Tibial artery (tissue), 4 donors: ENCODE data around the gene HMGN4.
A peak's percentile ranks its signal among the peaks of the same experiment; 100 is the strongest.
"Not testable (repeated sequence)": the region's sequence is repeated elsewhere in the genome, so short reads cannot be mapped to it uniquely, and the experiment has no call there.

Experiments
- DNase-seq, 2 donors: peaks; one replicate each; pipeline ENCODE4 v3.0.0-alpha.2; 2019
- H3K27ac ChIP-seq, 2 donors: fragments of 200-600 bp; sonication (generic) in 1 of 2; 1 replicate in 1 of 2; 2 replicates in 1 of 2; pipeline ENCODE4 v1.5.1; 2018 to 2019; ENCODE audit warnings: mild to moderate bottlenecking in 1 of 2
- H3K27me3 ChIP-seq, 2 donors: fragments of 200-600 bp; sonication (generic) in 1 of 2; one replicate each; pipeline versions ENCODE4 v1.5.1 to v1.6.0; 2016 to 2019
- H3K36me3 ChIP-seq, 3 donors: fragments of 200-600 bp; sonication (generic) in 2 of 3; one replicate each; pipeline ENCODE4 v1.5.1; 2016 to 2019; ENCODE audit warnings: mild to moderate bottlenecking in 2 of 3
- H3K4me1 ChIP-seq, 4 donors: fragments of 200-600 bp; sonication (generic) in 2 of 4; 1 replicate in 3 of 4; 2 replicates in 1 of 4; pipeline ENCODE4 v1.5.1; 2016 to 2019
- H3K4me3 ChIP-seq, 2 donors: fragments of 200-600 bp; sonication (generic) in 1 of 2; 1 replicate in 1 of 2; 2 replicates in 1 of 2; pipeline ENCODE4 v1.5.1; 2018 to 2019; ENCODE audit warnings: mild to moderate bottlenecking in 2 of 2
- H3K9me3 ChIP-seq, 3 donors: fragments of 200-600 bp; sonication (generic) in 1 of 3; one replicate each; pipeline ENCODE4 v1.5.1; 2016 to 2019
- intact Hi-C: fragments of 100-400 bp; cut with DNase I; formaldehyde crosslinking; loops from one replicate; pipeline ENCODE4 v1.15.0; 2023; ENCODE audit warnings: low total_unique reads
- TF ChIP-seq, protein P1 (sequence below), 2 experiments: fragments of 200-600 bp in 1 of 2; fragments of 450-650 bp in 1 of 2; IDR thresholded peaks; one replicate each; pipeline ENCODE4 v1.5.1; 2017 to 2019; ENCODE audit warnings: antibody characterized with exemption in 2 of 2, mild to moderate bottlenecking in 1 of 2, moderate library complexity in 1 of 2

Gene HMGN4

DNA sequence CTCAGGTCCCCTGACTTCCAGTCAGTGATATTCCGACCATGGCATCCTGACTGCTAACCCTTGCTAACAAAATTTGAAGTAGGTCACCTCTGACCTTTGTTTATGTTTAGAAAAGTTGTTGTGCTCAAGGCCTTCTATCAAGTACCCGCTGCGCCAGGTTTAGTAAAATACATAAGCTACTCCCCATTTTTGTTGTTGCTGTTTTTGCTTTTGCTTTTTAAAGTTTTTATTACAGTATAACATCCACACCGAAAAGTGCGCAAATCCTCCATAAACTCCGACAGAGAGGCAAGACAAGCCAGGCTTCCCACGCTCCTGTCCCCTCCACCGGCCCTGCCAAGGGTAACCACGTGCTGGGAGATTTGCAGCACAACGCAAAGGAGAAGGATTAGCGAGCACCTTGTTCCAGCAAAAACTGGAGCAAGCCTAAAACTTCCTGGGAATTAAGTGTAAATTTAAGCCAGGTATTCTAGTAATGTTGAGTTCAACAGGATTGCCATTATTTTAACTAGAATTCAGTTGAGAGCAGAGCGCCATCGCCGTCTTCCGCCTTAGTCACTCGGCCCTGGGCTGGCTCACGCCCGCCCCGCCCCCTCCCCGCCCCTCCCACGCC lies 17.8 kb upstream of the HMGN4 start:
- DNase-seq: peak in 1 of 2 donors; percentile 81
- peaks cover 0 to 11% (median 0%) of the 10 kb centered on the region in 4 donors for H3K4me1 ChIP-seq
- no peaks in the 10 kb centered on the region for H3K36me3 ChIP-seq
- no peaks in the 10 kb centered on the region for H3K27me3 ChIP-seq
- peak overlapping the region; percentile 59 to 76 for H3K4me3 ChIP-seq
- H3K9me3 ChIP-seq: no peaks in the 10 kb centered on the region
- TF ChIP-seq, protein P1, sequence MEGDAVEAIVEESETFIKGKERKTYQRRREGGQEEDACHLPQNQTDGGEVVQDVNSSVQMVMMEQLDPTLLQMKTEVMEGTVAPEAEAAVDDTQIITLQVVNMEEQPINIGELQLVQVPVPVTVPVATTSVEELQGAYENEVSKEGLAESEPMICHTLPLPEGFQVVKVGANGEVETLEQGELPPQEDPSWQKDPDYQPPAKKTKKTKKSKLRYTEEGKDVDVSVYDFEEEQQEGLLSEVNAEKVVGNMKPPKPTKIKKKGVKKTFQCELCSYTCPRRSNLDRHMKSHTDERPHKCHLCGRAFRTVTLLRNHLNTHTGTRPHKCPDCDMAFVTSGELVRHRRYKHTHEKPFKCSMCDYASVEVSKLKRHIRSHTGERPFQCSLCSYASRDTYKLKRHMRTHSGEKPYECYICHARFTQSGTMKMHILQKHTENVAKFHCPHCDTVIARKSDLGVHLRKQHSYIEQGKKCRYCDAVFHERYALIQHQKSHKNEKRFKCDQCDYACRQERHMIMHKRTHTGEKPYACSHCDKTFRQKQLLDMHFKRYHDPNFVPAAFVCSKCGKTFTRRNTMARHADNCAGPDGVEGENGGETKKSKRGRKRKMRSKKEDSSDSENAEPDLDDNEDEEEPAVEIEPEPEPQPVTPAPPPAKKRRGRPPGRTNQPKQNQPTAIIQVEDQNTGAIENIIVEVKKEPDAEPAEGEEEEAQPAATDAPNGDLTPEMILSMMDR (IDR thresholded peaks at IDR 0.05): no peak
- intact Hi-C loops: loop anchor here (2.0 kb wide), 1 partner anchor 16 kb away; no protein-coding TSS in a partner anchor
- H3K27ac ChIP-seq: peak overlapping the region; percentile 96 to 97

DNA sequence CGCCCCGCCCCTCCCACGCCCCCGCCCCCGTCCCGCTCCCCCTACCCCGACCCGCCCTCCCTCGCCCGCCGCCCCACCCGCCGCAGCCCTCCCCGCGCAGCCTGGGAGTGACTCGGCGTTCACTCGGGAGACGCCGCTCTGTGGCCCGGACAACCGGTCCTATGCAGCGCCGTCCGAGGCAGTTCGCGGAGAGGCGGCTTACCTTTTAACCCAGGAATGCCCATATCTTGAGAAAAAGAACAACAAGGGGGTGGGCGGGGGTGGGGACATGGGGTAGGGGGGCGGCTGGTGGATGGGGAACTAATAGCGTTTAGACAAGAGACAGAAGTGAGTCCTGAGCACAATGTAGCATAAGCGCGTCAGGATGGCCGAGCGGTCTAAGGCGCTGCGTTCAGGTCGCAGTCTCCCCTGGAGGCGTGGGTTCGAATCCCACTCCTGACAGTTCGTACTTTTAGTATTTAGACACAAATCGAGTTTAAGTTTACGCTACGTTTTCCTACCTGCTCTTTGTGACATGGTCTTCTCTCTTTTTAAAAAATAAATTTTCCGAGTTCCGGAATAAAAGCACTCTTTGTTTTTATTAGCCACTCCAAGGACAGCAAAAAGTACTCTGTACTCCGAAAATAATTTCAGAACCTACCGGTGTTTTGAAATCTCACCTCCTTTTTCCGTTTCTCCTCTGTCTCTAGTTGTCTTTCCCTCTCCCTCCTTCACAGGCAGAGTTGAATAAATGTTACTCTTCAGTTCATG lies 17.1 kb upstream of the HMGN4 start:
- no peaks in the 10 kb centered on the region for H3K27me3 ChIP-seq
- H3K36me3 ChIP-seq: no peaks in the 10 kb centered on the region
- peak; percentile 85 to 92 for DNase-seq
- TF ChIP-seq, protein P1 (IDR thresholded peaks at IDR 0.05): no peak
- H3K4me1 ChIP-seq: peaks cover 0 to 11% (median 0%) of the 10 kb centered on the region in 4 donors
- peak overlapping the region; percentile 59 to 76 for H3K4me3 ChIP-seq
- no peaks in the 10 kb centered on the region for H3K9me3 ChIP-seq
- intact Hi-C loops: loop anchor here (2.0 kb wide), 1 partner anchor 16 kb away; no protein-coding TSS in a partner anchor
- peak overlapping the region; percentile 96 to 97 for H3K27ac ChIP-seq

DNA sequence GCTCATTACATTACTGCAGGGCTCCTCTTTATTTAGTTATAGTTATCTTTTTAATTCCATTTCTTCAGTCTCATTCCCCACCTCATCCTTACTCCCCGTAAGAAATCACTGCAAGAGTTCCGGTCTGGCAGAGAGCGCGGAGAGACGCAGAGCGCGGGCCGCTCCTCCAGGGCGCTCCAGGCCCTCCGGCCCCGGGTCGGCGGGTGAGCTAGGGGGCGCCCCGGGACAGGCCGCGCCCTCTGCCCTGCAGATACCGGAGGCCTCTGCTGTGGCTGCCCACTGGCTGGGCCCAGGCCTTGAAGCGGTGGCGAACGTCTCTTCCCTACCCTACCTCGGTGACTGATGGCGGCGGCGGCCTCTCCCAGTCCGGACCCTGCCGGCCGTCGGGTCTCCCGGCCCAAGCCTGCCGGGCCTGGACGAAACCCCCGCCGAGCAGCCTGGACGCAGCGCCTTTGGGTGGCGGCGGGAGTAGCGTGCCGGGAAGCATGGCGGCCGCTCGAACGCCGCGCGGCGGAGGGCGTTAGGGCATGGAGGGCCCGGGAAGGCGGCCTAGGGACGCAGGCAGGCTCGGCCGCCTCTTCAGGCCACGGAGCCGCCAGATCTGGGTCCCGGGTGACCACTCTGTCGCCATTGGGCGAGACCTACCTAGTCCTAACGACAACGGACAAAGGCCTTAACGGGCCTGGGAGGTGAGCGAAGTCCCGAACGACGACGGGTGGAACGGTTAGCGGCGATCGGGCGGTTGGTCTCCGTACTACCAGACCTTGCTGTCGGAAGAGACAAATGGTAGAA lies 16.4 kb upstream of the HMGN4 start:
- Histone ChIP-seq H3K27ac (peak overlapping the region; percentile 96 to 97), H3K27me3 (no peaks in the 10 kb centered on the region), H3K36me3 (no peaks in the 10 kb centered on the region), H3K4me3 (peak overlapping the region; percentile 59 to 76), H3K9me3 (no peaks in the 10 kb centered on the region), H3K4me1 (peaks cover 0 to 11% (median 0%) of the 10 kb centered on the region in 4 donors)
- TF ChIP-seq, protein P1 (IDR thresholded peaks at IDR 0.05): peak in 1 of 2 experiments; percentile 14
- intact Hi-C loops: loop anchor here (2.0 kb wide), 1 partner anchor 15 kb away; no protein-coding TSS in a partner anchor
- DNase-seq: peak; percentile 69 to 89

DNA sequence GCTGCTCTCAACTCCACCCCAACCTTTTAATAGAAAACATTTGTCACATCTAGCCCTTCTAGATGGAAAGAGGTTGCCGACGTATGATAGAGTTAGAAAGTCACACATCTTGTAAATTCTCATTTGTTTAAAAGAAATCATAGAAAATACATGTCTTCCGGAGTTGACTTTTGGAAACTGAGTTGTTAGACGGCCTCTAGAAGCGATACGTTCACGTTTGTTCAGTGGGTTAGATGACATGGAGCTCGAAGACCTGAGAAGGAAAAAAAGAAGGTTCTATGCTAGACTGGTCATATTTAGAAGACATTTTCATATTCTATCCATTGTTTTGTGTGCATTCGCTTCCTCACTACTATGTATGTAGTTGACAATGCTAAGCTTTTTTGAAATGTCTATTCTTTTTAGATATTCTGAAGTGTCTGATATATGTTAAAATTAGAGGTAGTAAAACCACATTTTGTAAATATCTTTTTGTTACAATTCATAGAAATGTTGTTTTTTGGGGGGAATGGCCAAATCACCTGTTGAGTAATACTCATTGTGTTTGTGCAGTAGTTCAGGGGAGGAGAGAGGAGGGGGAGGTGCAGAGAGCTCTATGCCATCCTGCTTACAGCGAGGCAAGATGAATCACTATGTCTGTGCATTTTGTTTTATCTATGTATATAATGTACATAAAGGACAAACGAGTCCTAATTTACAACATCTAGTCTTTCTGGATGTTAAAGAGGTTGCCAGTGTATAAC lies 15.5 kb upstream of the HMGN4 start:
- Histone ChIP-seq H3K27ac (peak overlapping the region; percentile 96 to 97), H3K4me1 (peaks cover 0 to 11% (median 0%) of the 10 kb centered on the region in 4 donors), H3K4me3 (peak overlapping the region; percentile 59 to 76)
- H3K27me3 ChIP-seq, intact Hi-C loops, DNase-seq, H3K36me3 ChIP-seq, H3K9me3 ChIP-seq: not testable (repeated sequence)

DNA sequence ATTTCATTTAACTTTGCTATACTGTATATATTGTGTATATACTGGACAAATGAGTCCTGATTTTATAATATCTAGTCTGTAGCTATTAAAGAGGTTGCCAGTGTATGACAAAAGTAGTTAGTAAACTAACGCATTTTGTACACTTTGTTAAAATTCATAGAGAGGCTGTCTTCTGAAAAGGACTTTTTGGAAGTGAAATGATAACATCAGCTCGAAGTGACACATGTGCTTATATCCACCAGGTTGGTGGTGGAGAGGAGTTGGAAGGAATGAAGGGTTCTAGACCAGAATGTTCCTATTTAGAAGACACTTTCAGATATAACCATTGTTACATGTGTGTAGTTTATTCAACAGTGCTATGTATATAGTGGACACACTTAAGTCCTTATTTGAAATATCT lies 13.9 kb upstream of the HMGN4 start:
- intact Hi-C loops, H3K27ac ChIP-seq, H3K27me3 ChIP-seq, H3K9me3 ChIP-seq, H3K4me3 ChIP-seq, DNase-seq, H3K36me3 ChIP-seq: not testable (repeated sequence)
- peaks cover 0 to 11% (median 0%) of the 10 kb centered on the region in 4 donors for H3K4me1 ChIP-seq
